UCSD-AML1 (cell line): ENCODE results near the gene ZSCAN4.

Experiments
- DNase-seq: peaks from one replicate; lab custom pipeline; 2025; ENCODE audit not compliant: unreplicated experiment; lab: John Stamatoyannopoulos, UW

The ZSCAN4 gene

GRCh38 chr19:57675881-57676280, 7.1 kb downstream of the ZSCAN4 start:
- no peak for DNase-seq

- no peak for DNase-seq
Observed at GRCh38 chr19:57682226-57682766, 13.6 kb downstream of the ZSCAN4 start.

- no peak for DNase-seq
Observed at GRCh38 chr19:57686727-57687126, 18.0 kb downstream of the ZSCAN4 start.

GRCh38 chr19:57687363-57688010, 18.8 kb downstream of the ZSCAN4 start:
- DNase-seq: no peak

- DNase-seq: no peak
Observed at GRCh38 chr19:57688011-57688763, 19.5 kb downstream of the ZSCAN4 start.

GRCh38 chr19:57689750-57690149, 21.0 kb downstream of the ZSCAN4 start:
- DNase-seq: no peak

- DNase-seq: no peak
Observed at GRCh38 chr19:57701625-57702024, 32.9 kb downstream of the ZSCAN4 start.

- DNase-seq: no peak
Observed at GRCh38 chr19:57706346-57706745, 37.6 kb downstream of the ZSCAN4 start.

GRCh38 chr19:57708641-57709361, 40.1 kb downstream of the ZSCAN4 start, which contains the start of gene ZNF154:
TSS of gene ZNF154 (minus strand) at chr19:57709204. CDS start at chr19:57708971, 233 bp downstream.
- DNase-seq: no peak

GRCh38 chr19:57709616-57710015, 40.9 kb downstream of the ZSCAN4 start:
- DNase-seq: no peak

GRCh38 chr19:57712222-57712621, 43.5 kb downstream of the ZSCAN4 start:
- no peak for DNase-seq

GRCh38 chr19:57719424-57719823, 50.7 kb downstream of the ZSCAN4 start:
- no peak for DNase-seq

- DNase-seq: no peak
Observed at GRCh38 chr19:57719901-57720519, 51.3 kb downstream of the ZSCAN4 start.

GRCh38 chr19:57720878-57721277, 52.1 kb downstream of the ZSCAN4 start:
- DNase-seq: no peak
